CD14-positive monocyte (primary cell): Measurements from ENCODE around the gene BTBD9. TPM values are rescaled to one million over a fixed set of nuclear protein-coding genes. Genes with fewer than 3 reads are reported as not detected.

Experiments used
- DNase-seq, 3 donors: peaks; one replicate each; pipeline ENCODE4 v3.0.0-alpha.2; 2011 to 2022
- H2AFZ ChIP-seq: 2 replicates; pipeline ENCODE4 v1.6.0; 2012; ENCODE audit warnings: mild to moderate bottlenecking, low read depth, low read length, inconsistent platforms; ENCODE audit not compliant: insufficient read depth, poor library complexity, severe bottlenecking
- H3K27ac ChIP-seq, 2 donors: 1 replicate in 1 of 2; 2 replicates in 1 of 2; pipeline ENCODE4 v1.5.1; 2012 to 2013; ENCODE audit warnings: low read length in 2 of 2, control low read depth in 1 of 2, inconsistent platforms in 1 of 2, low read depth in 1 of 2, mild to moderate bottlenecking in 1 of 2
- H3K27me3 ChIP-seq, 2 donors: one replicate each; pipeline versions ENCODE4 v1.6.0 to v1.6.1; 2011 to 2013; ENCODE audit warnings: low read length in 2 of 2; ENCODE audit not compliant: control insufficient read depth in 2 of 2, insufficient read depth in 2 of 2
- H3K36me3 ChIP-seq, 2 donors: replicated peaks in 1 of 2; 1 replicate in 1 of 2; 2 replicates in 1 of 2; pipeline versions ENCODE4 v1.5.1 to v1.6.1; 2012 to 2013; ENCODE audit warnings: low read length in 2 of 2, control low read depth in 1 of 2, inconsistent platforms in 1 of 2, mild to moderate bottlenecking in 1 of 2; ENCODE audit not compliant: insufficient read depth in 2 of 2, control insufficient read depth in 1 of 2
- H3K4me1 ChIP-seq, 2 donors: 1 replicate in 1 of 2; 2 replicates in 1 of 2; pipeline versions ENCODE4 v1.5.1 to v1.6.1; 2012 to 2013; ENCODE audit warnings: low read length in 2 of 2, control low read depth in 1 of 2, inconsistent platforms in 1 of 2, mild to moderate bottlenecking in 1 of 2, moderate library complexity in 1 of 2; ENCODE audit not compliant: insufficient read depth in 2 of 2, control insufficient read depth in 1 of 2
- H3K4me2 ChIP-seq: replicated peaks from 2 replicates; pipeline ENCODE3; 2012; ENCODE audit warnings: low read length, moderate library complexity, mild to moderate bottlenecking; ENCODE audit not compliant: poor library complexity, severe bottlenecking; ENCODE audit errors: extremely low read depth
- H3K4me3 ChIP-seq, 3 experiments: fragments of 200-600 bp in 1 of 3; sonication (generic) in 1 of 3; replicated peaks in 1 of 3; 1 replicate in 2 of 3; 2 replicates in 1 of 3; pipeline ENCODE4 v1.5.1; 2011 to 2013; ENCODE audit warnings: low read length in 3 of 3, mild to moderate bottlenecking in 3 of 3, control low read depth in 2 of 3, low read depth in 2 of 3, inconsistent platforms in 1 of 3, moderate library complexity in 1 of 3
- H3K79me2 ChIP-seq: 2 replicates; pipeline ENCODE4 v1.6.0; 2012; ENCODE audit warnings: mild to moderate bottlenecking, control low read depth, inconsistent platforms, low read length, moderate library complexity; ENCODE audit not compliant: insufficient read depth
- H3K9ac ChIP-seq: 2 replicates; pipeline ENCODE4 v1.6.0; 2017; ENCODE audit warnings: low read length, mild to moderate bottlenecking; ENCODE audit not compliant: insufficient read depth, poor library complexity, severe bottlenecking
- H3K9me3 ChIP-seq, 2 donors: replicated peaks in 1 of 2; 1 replicate in 1 of 2; 2 replicates in 1 of 2; pipeline versions ENCODE4 v1.5.1 to v1.6.1; 2012 to 2013; ENCODE audit warnings: low read length in 2 of 2, control low read depth in 1 of 2; ENCODE audit not compliant: control insufficient read depth in 1 of 2, insufficient read depth in 1 of 2
- H4K20me1 ChIP-seq: 2 replicates; pipeline ENCODE4 v1.6.0; 2012; ENCODE audit warnings: mild to moderate bottlenecking, low read length, control low read depth, moderate library complexity; ENCODE audit not compliant: insufficient read depth
- H3K27ac Mint-ChIP-seq, 7 donors: one replicate each; pipeline ENCODE4 v1.8.0; 2020; ENCODE audit warnings: mild to moderate bottlenecking in 7 of 7, mixed read lengths in 7 of 7, moderate library complexity in 6 of 7, inconsistent platforms in 2 of 7
- H3K27me3 Mint-ChIP-seq, 3 donors: one replicate each; pipeline ENCODE4 v1.8.0; 2021 to 2022; ENCODE audit warnings: low read depth in 3 of 3, mild to moderate bottlenecking in 3 of 3, mixed read lengths in 3 of 3, moderate library complexity in 3 of 3, inconsistent platforms in 1 of 3
- H3K36me3 Mint-ChIP-seq, 2 donors: one replicate each; pipeline ENCODE4 v1.8.0; 2020; ENCODE audit warnings: mixed read lengths in 2 of 2, inconsistent platforms in 1 of 2, mild to moderate bottlenecking in 1 of 2
- H3K4me1 Mint-ChIP-seq: one replicate; pipeline ENCODE4 v1.8.0; 2020; ENCODE audit warnings: mild to moderate bottlenecking, mixed read lengths
- H3K4me3 Mint-ChIP-seq, 2 donors: one replicate each; pipeline ENCODE4 v1.8.0; 2020; ENCODE audit warnings: mild to moderate bottlenecking in 2 of 2, mixed read lengths in 2 of 2, moderate library complexity in 1 of 2
- H3K9me3 Mint-ChIP-seq, 7 donors: one replicate each; pipeline ENCODE4 v1.8.0; 2020 to 2022; ENCODE audit warnings: mixed read lengths in 7 of 7, mild to moderate bottlenecking in 6 of 7, moderate library complexity in 6 of 7, inconsistent platforms in 2 of 7
- CTCF ChIP-seq: fragments of 200-600 bp; IDR thresholded peaks from one replicate; pipeline ENCODE4 v1.8.0; 2022; ENCODE audit warnings: antibody characterized with exemption, mild to moderate bottlenecking
- WGBS: methylation state at CpG from one replicate; pipeline ENCODE4 v1.1.5; 2013; ENCODE audit warnings: missing lambda C conversion rate; ENCODE audit not compliant: insufficient coverage; 5-methylcytosine and 5-hydroxymethylcytosine counted together
- intact Hi-C, 2 donors: fragments of 100-400 bp; cut with micrococcal nuclease; formaldehyde crosslinking; loops; one replicate each; pipeline versions ENCODE4 v1.15.0 to v1.15.1; 2023
- polyA plus RNA-seq, 3 donors: library from polyadenylated mRNA; depleted of rRNA in 1 of 3; unstranded in 2 of 3; stranded (reverse) in 1 of 3; fragments of 300-500 nt in 2 of 3; fragments of >200 nt in 1 of 3; fragmentation: Illumina TruSeq in 2 of 3; gene quantifications; 1 replicate in 2 of 3; 2 replicates in 1 of 3; pipeline ENCODE4 v1.2.3, GENCODE V29; 2012 to 2021

BTBD9 gene
- polyA plus RNA-seq, 3 donors, result 5.2 to 7.5 (median 6.2) TPM

- H3K9me3 Mint-ChIP-seq, result peaks cover 0 to 3% (median 0%) of the 10 kb centered on the region in 7 donors
- no peak for DNase-seq
- peaks cover 19% of the 10 kb centered on the region for H3K4me1 Mint-ChIP-seq
- intact Hi-C loops, result no loop called here
- Histone ChIP-seq H3K79me2 (peaks cover 18% of the 10 kb centered on the region), H3K9me3 (peaks cover 0 to 5% of the 10 kb centered on the region in 2 donors), H3K4me2 (no peak overlapping the region), H3K4me3 (no peak overlapping the region), H3K27me3 (no peaks in the 10 kb centered on the region), H2AFZ (no peak overlapping the region), H3K9ac (no peak overlapping the region), H3K27ac (no peak overlapping the region), H3K4me1 (peaks cover 2 to 6% of the 10 kb centered on the region in 2 donors), H4K20me1 (peaks cover 39% of the 10 kb centered on the region), H3K36me3 (no peaks in the 10 kb centered on the region)
- H3K27ac Mint-ChIP-seq, result no peak overlapping the region
- no peaks in the 10 kb centered on the region for H3K36me3 Mint-ChIP-seq
- TF ChIP-seq CTCF, result no peak
- no peak overlapping the region for H3K4me3 Mint-ChIP-seq
- WGBS, result no CpG with 5 or more reads among the region's 1 CpG
- H3K27me3 Mint-ChIP-seq, result peaks cover 0 to 4% (median 0%) of the 10 kb centered on the region in 3 donors
Observed at GRCh38 chr6:38632490-38632889, 7.2 kb downstream of the BTBD9 start.

GRCh38 chr6:38631186-38631783 lies 8.4 kb downstream of the BTBD9 start:
- no peak overlapping the region for H3K4me3 ChIP-seq
- H3K4me1 ChIP-seq, result peaks cover 0 to 6% of the 10 kb centered on the region in 2 donors
- H4K20me1 ChIP-seq, result peaks cover 42% of the 10 kb centered on the region
- no peaks in the 10 kb centered on the region for H3K36me3 ChIP-seq
- peaks cover 11% of the 10 kb centered on the region for H3K4me1 Mint-ChIP-seq
- H3K36me3 Mint-ChIP-seq, result no peaks in the 10 kb centered on the region
- H3K79me2 ChIP-seq, result peaks cover 18% of the 10 kb centered on the region
- TF ChIP-seq CTCF, result no peak
- H3K4me2 ChIP-seq, result no peak overlapping the region
- no peak overlapping the region for H3K27ac ChIP-seq
- peaks cover 0 to 4% (median 0%) of the 10 kb centered on the region in 3 donors for H3K27me3 Mint-ChIP-seq
- no peak overlapping the region for H3K27ac Mint-ChIP-seq
- peaks cover 0 to 3% (median 0%) of the 10 kb centered on the region in 7 donors for H3K9me3 Mint-ChIP-seq
- 100% methylated on average over 1 of the region's 3 CpGs for WGBS
- DNase-seq, result no peak
- no peak overlapping the region for H2AFZ ChIP-seq
- no peak overlapping the region for H3K9ac ChIP-seq
- intact Hi-C loops, result no loop called here
- H3K9me3 ChIP-seq, result peaks cover 0 to 5% of the 10 kb centered on the region in 2 donors
- H3K27me3 ChIP-seq, result no peaks in the 10 kb centered on the region
- H3K4me3 Mint-ChIP-seq, result no peak overlapping the region
